DMS79 (cell line): ENCODE data around the gene C2orf42.
"Not testable (repeated sequence)": the region's sequence is repeated elsewhere in the genome, so short reads cannot be mapped to it uniquely, and the experiment has no call there.

Experiments used
- DNase-seq: peaks from one replicate; lab custom pipeline; 2025; lab: John Stamatoyannopoulos, UW

The C2orf42 gene

DNA sequence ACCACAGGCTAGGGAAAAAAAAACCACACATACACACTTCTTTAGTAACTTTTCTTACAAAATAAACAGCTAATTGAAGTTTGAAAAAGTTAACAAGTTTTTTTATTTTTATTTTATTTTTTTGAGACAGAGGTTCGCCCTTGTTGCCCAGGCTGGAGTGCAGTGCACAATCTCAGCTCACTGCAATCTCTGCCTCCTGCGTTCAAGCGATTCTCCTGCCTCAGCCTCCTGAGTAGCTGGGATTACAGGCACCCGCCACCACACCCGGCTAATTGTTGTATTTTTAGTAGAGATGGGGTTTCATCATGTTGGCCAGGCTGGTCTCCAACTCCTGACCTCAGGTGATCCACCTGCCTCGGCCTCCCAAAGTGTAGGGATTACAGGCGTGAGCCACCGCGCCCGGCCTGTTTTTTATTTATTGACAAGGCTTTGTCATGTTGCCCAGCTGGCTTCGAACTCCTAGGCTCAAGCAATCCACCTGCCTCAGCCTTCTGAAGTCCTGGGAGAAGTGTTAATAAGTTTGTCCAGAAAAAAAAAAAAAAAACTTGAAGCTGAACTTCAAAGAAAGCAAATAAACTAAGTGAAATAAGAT, 21.1 kb downstream of the C2orf42 start:
- not testable (repeated sequence) for DNase-seq

DNA sequence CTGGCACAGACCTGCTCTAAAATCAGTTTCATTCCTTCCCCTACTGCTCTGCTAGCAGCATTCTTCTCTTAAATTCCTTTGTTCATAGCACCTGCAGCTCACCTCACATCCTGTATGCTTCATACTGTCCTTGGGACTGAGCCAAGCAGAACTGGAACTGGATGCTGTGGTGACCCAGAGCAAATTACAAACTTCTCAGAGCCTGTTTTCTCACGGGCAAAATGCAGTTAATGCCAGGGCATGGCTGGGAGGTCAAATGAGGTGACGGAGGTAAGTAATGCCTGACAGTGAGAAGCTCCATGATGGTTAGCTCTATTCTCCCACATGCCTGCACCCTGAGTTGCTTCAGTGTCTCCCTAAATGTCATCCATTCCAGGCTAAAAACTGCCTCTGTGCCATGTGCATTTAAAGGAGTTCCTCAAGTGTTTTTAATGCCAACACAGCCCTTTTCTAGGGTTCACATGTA, 29.7 kb downstream of the C2orf42 start:
- DNase-seq, result no peak

DNA sequence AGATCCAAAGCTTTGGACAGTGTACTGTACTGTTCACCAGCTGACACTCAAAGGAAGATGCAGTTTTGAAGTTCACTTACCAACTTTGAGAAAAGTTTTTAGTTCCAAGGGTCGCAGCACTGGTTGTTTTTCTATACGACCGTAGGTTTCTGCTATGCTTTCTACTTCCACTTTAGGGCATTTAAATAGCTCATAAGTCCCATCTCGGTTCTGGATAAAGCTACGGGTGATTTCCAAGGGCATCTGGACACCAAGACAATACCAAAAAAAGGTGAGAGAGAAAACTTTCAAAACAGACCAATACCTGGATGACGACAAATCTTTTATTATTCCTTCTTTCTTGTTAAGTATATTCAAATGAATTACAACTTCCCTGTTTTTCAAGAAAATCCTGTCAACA, 30.3 kb downstream of the C2orf42 start:
- no peak for DNase-seq

DNA sequence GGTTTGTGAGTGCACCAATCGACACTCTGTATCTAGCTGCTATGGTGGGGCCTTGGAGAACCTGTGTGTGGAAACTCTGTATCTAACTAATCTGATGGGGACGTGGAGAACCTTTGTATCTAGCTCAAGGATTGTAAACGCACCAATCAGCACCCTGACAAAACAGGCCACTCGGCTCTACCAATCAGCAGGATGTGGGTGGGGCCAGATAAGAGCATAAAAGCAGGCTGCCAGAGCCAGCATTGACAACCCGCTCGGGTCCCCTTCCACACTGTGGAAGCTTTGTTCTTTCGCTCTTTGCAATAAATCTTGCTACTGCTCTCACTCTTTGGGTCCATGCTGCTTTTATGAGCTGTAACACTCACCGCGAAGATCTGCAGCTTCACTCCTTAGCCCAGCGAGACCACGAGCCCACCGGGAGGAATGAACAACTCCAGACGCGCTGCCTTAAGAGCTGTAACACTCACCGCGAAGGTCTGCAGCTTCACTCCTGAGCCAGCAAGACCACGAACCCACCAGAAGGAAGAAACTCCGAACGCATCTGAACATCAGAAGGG, 41.6 kb downstream of the C2orf42 start:
- not testable (repeated sequence) for DNase-seq

DNA sequence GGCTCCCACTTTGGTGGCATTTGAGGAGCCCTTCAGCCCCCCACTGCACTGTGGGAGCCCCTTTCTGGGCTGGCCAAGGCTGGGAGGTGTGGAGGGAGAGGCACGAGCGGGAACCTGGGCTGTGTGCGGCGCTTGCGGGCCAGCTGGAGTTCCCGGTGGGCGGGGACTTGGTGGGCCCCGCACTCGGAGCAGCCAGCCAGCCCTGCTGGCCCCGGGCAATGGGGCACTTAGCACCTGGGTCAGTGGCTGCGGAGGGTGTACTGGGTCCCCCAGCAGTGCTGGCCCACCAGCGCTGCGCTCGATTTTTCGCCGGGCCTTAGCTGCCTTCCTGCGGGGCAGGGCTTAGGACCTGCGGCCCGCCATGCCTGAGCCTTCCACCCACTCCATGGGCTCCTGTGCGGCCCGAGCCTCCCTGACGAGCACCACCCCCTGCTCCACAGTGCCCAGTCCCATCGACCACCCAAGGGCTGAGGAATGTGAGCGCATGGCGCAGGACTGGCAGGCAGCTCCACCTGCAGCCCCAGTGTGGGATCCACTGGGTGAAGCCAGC, 42.5 kb downstream of the C2orf42 start:
- DNase-seq, result not testable (repeated sequence)

DNA sequence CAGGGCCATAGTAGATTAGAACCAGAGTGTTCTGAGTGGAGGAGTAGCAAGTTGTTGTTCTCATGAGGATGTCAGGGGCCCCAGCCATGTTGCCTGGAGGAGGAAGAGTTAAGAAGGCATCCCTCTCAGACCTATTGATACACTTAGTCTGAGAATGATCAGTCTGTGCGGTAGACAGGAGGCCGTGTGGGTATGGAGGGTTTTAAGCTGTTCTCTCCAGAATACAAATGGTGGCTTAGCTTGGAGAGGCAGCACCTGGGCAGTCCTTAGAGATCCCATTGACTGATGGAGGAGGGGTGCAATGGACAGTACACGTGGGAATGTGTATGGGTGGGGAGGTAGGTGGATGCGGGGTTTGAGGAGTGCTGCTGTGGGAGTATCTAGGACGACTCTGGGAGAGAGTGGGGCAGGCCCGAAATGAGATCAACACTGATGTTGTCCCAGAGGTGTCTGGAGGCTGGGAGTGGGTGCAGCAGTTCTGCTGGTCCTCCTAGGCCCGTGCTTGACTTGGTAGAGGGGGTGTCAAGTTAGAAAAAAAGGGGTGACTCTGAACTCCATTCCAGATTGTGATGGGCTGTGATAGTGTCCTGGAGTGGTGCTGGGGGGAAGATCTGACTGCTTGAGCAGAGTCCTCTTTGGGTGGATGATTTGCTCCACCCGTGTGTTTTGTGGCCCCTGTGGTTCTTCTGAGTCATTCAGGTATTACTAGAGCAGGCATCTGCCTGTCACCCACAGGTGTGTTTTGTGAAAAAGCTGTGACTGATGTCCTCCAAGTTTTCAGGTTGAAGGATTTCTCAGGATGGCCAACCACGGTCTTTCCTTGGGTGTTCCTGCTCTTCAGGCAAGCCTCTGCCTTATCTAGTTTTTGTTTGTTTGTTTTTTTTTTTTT, 44.7 kb downstream of the C2orf42 start:
- no peak for DNase-seq

DNA sequence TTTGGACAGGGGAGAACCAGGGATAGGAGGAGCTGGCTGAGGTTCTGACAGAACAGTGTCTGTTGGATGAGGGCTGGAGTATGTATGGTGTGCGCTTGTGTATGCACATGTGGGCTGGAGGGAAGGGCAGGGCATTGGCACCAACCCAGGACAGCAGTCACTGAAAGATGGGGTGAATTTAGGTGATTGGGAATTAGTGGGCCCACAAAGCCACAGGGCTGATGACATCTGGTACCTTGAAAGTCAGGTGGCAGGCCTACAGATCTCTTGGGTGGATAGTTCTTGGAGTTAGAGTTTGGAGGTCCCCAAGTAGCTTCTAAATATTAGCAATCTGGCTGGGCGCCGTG, 45.7 kb downstream of the C2orf42 start:
- no peak for DNase-seq

DNA sequence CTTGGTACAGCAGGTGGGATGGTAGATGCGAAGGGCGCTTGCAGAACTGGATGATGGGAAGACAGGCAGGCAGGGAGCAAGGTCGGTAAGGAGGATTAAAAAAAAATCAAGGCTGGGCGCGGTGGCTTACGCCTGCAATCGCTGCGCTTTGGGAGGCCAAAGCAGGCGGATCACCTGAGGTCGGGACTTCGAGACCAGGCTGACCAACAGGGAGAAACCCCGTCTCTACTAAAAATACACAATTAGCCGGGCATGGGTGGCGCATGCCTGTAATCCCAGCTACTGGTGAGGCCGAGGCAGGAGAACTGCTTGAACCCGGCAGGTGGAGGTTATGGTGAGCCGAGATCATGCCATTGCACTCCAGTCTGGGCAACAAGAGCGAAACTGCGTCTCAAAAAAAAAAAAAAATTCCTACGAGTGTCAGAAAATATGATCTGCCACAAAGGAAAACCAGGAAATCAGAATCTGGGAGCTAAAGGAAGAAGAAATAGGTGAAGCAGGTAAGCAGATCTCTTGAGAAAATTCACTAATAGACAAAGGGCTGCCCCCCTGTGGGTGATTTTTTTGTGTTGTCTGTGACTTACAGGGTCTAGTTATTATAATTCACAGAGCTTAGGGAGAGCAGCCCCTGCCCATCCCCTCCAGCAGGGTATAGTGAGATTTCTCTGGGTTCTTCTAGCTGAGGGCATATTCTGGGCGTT, 46.2 kb downstream of the C2orf42 start:
- no peak for DNase-seq

DNA sequence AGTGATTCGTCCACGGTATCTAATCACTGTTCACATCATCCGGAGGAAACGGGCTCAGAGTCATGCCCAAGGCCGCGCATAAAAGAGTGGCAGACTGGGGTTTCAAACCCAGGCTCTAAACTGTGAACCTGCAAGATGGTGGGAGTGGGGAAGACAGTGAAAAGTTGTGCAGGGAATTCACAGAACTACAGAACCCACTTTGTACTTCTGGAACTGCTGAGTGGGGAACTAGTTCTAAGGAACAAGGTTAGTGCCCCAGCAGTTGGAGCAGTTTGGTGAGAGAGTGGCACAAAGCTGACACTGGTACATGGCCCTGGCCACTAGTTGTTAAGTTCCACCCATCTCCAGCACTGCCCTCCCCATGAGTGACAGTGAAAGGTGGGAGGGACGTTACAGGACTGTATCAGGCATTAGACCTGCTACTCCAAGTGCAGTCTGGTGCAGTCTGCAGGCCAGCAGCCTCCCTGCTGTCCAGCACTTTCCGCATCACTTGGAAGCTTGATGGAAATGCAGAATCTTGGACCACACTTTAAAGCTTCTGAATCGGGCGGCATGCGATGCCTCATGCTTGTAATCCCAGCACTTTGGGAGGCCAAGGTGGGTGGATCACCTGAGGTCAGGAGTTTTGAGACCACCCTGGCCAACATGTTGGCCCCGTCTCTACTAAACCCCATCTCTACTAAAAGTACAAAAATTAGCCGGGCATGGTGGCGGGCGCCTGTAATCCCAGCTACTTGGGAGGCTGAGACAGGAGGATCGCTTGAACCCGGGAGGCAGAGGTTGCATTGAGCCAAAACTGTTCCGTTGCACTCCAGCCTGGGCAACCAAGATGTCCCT, 47.3 kb downstream of the C2orf42 start:
- peak; percentile 19 for DNase-seq

DNA sequence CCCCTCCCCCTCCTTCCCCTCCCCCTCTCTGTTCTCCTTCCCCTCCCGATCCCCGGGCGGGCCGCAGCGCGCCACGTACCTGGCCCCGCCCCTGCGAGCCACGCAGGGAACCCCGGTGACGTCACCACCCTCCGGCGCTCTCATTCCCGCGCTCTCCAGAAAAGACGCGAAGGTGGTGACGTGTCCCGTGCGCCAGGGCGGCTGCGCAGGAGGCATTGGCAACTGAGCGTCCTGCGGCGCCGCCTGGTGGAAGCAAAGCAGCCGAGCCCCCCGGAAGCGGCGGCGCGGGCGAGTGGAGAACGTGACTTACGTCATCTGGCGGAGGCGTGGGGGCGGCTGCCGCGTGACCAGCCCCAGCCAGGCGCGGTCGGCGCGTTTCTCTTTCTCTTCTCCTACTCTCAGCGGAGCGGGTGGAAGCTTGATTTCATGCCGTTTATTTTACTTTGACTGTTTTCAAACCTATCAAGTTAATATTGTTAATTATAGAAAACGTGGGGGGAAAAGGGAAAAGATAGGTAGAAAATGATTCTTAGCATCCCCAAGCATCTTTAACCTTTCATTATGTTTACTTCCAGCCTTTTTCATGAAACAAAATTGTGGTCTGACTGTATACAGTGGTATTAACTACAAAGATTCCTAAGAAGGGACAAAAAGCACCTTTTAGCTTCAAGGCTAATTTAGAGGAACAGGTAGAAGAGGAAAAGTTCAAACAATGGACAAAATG, 48.1 kb downstream of the C2orf42 start:
- DNase-seq, result peak; percentile 96

DNA sequence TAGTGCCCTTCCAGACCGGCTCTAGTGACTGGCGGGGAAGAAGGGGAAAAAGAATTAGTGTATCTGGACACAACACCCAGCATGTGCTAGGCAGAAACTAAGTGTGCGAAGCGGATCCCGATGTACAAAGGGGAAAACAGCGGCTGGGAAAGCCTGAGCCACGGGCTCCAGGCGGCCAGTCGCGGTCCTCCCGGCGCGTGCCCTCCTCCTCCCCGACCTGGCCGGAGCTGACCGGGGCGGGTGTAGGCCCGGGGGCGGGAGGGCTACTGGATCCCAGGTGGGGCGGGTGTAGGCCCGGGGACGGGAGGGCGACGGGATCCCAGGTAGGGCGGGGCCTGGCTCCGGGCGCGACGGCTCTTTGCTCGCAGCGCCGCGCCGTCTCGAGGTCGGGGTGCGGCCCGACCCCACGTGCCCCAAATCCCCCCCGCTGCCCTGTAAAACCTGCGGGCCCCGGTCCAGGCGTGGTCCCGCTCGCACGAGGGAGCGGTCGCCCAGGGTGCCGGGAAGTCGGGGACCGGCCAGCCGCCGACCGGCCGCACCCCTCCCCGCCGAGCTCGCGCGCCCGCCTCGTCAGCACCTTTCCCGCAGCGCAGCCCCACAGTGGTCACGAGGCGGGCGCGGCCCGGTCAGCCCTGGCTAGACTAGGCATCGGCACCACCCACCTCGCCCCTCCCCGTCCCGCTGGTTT, 48.8 kb downstream of the C2orf42 start:
- DNase-seq, result peak; percentile 75

DNA sequence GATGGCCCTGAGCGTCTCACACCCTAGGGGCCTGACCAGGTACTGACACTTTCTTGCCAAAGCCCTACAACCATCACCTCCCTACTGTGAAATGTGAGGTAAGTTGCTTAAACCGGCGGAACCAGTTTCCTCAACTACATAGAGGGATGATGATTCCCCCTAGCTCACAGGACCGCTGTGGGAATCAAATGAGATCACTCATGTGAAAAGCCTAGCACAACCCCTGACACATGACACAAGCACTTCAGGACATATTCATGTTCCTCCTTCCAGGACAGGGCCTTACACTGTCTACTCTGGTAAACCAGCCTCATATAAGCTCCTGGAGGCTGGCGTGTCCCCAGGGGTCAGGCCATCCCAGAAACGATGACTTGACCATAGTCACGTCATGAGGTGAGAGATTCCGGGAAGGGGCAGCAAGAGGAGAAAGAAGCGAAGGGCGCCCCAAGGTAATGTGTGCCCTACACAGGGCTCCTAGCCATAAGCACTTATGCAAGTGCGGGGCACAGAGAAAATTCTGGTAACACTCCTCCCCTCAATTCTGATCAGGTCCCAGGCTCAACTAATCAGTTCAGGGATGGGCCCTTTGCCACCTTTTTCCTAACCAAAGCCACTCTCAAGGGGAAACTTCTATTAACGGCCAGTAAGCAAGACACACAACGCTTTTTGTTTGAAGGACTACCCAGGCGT, 49.5 kb downstream of the C2orf42 start:
- DNase-seq, result peak; percentile 99

DNA sequence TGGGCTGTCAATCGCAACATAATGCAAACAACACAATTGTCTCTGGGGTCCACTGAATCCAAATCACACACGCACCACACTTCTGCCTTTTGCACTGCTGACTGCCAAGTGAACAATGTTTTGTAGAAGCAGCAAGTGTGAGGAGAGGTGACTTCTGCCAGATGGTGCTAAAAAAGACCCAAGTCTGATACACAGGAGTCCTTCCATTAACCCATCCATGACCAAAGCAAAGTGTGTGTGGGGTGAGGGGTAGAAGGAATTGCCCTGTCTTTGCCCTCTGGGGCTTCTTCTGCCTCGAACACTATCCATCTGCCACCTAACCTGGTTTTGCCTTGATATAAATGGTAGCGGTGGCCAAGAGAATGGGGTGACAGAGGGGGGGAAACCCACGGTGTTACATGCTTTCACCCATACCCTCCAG, 50.0 kb downstream of the C2orf42 start:
- DNase-seq, result no peak

DNA sequence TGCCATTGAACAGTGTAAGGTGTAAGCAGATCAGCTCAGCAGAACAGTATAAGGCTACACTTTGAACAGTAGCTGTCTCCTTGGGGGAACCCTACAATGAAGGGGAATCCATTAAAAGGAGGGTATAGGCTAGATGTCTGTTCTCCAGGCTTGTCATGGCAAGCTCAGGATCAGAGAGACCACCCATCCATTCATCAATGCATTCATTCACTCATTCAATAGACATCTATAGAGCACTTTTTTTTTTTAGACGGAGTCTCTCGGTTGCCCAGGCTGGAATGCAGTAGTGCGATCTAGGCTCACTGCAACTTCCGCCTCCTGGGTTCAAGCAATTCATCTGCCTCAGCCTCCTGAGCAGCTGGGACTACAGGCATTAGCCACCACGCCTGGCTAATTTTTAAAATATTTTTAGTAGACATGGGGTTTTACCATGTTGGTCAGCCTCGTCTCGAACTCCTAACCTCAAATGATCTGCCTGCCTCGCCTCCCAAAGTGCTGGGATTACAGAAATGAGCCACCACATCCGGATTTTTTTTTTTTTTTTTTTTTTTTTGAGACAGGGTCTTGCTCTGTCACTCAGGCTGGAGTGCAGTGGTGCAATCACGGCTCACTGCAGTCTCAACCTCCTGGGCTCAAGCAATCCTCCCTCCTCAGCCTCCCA, 56.4 kb downstream of the C2orf42 start:
- not testable (repeated sequence) for DNase-seq

DNA sequence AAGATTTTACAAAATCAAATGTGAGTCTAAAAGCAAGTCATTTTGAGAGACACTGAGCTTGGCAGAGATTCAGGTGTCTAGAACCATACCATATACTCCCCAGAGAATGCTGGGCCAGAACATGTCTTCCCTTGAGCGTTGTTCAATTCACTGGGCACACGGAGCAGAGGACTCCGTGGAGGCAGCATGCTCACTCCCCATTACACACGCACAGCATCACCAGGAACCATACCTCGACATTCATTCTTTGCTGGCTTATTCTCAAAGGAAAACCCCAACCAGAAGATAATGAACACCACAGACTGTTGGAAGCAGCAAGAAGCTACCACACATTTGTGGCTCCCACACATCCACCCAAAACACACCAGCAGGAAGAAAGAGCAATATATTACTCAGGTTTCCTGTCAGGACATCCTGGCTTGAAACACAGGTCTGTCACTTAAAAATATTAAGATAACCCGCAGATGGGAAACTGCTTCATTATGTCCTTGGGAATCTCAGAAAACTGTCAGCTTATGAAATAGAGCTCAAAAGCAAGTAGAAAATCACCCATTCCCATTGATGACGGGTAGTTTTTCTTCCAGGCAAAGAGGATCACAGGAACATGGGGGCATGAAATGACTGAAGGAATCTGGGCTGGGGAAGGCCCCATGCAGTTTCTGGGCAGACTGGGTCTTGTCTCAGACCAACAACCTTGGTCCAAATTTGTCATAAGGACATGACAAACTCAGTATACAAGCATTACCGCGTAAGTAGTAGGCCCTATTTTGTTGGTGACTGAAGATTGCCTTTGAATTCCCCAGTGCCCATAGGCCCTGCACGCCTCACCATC, 57.1 kb downstream of the C2orf42 start:
- DNase-seq, result no peak

DNA sequence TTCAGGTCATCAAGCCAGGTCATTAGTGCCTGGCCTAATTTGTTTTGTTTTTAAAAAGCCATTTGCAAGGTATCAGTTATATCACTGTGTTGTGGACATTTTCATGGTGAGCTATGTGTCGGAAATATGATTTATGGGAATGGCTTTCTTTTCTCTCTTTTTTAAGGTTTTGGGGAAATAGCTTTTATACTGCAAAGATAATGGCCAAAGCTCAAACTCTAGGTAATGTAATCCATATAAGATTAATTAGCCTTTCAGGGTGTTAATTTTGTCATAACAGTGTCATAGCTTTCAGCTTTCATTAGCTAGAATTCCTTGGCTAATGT, 57.7 kb downstream of the C2orf42 start:
- no peak for DNase-seq

DNA sequence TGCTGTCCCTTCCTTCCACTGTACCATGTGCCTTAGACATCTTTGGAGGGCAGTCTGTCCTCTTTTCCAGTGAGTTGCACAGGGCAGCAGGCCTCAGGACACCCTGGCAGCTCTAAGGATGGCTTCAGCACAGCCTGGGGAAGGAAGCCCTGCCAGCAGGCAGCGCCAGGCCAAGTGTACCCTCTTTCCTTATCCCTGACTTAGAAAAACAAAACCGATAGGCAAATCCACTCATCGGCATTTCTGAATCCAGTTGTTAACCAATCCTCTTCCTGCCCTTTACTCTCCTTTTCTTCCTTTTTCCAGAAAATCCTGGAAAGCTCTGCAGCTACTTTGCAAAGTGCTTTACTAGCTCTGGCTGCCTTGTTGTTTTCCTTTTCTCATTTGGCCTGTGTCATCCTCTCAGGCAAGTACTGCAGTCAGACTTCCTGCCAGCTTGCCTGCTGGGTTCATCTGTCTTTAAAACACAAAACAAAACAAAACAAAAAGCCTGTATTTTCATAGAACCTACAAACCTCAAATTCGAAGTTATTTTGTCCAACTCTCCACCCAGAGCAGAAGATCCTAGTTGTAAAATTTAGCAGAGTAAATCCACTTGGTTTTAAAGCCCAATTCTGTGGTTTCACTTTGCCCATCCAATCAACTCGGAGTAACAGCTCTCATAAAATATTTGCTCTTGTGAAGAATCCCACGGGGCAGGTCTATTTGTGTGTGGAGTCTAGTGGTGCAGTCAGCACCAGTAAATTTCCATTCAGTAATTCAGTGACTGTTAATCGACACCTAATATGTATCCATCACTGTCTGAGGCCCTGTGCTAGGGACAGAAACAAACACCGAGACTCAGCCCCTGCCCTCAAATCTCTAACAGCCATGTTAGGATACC, 58.3 kb downstream of the C2orf42 start:
- DNase-seq, result peak; percentile 79
